Measurements from ENCODE around the gene CAPS2.

DNA sequence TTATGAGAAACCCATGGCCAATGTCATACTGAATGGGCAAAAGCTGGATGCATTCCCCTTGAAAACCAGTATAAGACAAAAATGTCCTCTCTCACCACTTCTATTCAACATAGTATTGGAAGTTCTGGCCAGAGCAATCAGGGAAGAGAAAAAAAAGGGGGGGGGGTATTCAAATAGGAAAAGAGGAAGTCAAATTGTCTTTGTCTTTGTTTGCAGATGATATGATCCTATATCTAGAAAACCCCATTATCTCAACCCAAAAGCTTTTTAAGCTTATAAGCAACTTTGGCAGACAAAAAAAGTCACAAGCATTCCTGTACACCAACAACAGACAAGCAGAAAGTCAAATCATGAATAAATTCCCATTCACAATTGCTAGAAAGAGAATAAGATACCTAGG is 23.9 kb upstream of the CAPS2 start:
- no peak for TF ChIP-seq YY1 (IDR thresholded peaks at IDR 0.05; ENCODE audit: low read depth)
- TF ChIP-seq TCF12 (IDR thresholded peaks at IDR 0.05; ENCODE audit: low read depth) = no peak

Data from Ishikawa (cell line).